Measurements from ENCODE around the gene HS3ST2.
"Not testable (repeated sequence)": the region's sequence is repeated elsewhere in the genome, so short reads cannot be mapped to it uniquely, and the experiment has no call there.

HS3ST2 gene

GRCh38 chr16:22923491-22923890, 109.5 kb downstream of the HS3ST2 start:
- H3K27me3 ChIP-seq (ENCODE audit: control insufficient read depth, insufficient read depth, low read length) = no peaks in the 10 kb centered on the region
- H3K4me3 ChIP-seq (ENCODE audit: low read depth, low read length) = no peak overlapping the region
- no peaks in the 10 kb centered on the region for H3K4me1 ChIP-seq (ENCODE audit: control insufficient read depth, insufficient read depth, low read length)
- no peak overlapping the region for H3K9ac ChIP-seq (ENCODE audit: low read depth, low read length)
- H3K9me3 ChIP-seq (ENCODE audit: control insufficient read depth, insufficient read depth, low read length) = no peaks in the 10 kb centered on the region
- no peaks in the 10 kb centered on the region for H3K36me3 ChIP-seq (ENCODE audit: control insufficient read depth, insufficient read depth, low read length)

GRCh38 chr16:22924492-22924891, 110.5 kb downstream of the HS3ST2 start:
- no peak overlapping the region for H3K9ac ChIP-seq (ENCODE audit: low read depth, low read length)
- H3K4me1 ChIP-seq (ENCODE audit: control insufficient read depth, insufficient read depth, low read length) = no peaks in the 10 kb centered on the region
- H3K4me3 ChIP-seq (ENCODE audit: low read depth, low read length) = no peak overlapping the region
- H3K27me3 ChIP-seq (ENCODE audit: control insufficient read depth, insufficient read depth, low read length) = no peaks in the 10 kb centered on the region
- no peaks in the 10 kb centered on the region for H3K36me3 ChIP-seq (ENCODE audit: control insufficient read depth, insufficient read depth, low read length)
- no peaks in the 10 kb centered on the region for H3K9me3 ChIP-seq (ENCODE audit: control insufficient read depth, insufficient read depth, low read length)

- H3K36me3 ChIP-seq (ENCODE audit: control insufficient read depth, insufficient read depth, low read length) = no peaks in the 10 kb centered on the region
- H3K27me3 ChIP-seq (ENCODE audit: control insufficient read depth, insufficient read depth, low read length) = no peaks in the 10 kb centered on the region
- no peak overlapping the region for H3K9ac ChIP-seq (ENCODE audit: low read depth, low read length)
- H3K4me1 ChIP-seq (ENCODE audit: control insufficient read depth, insufficient read depth, low read length) = no peaks in the 10 kb centered on the region
- no peak overlapping the region for H3K4me3 ChIP-seq (ENCODE audit: low read depth, low read length)
- H3K9me3 ChIP-seq (ENCODE audit: control insufficient read depth, insufficient read depth, low read length) = no peaks in the 10 kb centered on the region
Observed at GRCh38 chr16:22926105-22926751, 112.3 kb downstream of the HS3ST2 start.

- H3K4me1 ChIP-seq (ENCODE audit: control insufficient read depth, insufficient read depth, low read length) = peaks cover 4% of the 10 kb centered on the region
- H3K4me3 ChIP-seq (ENCODE audit: low read depth, low read length) = no peak overlapping the region
- no peaks in the 10 kb centered on the region for H3K36me3 ChIP-seq (ENCODE audit: control insufficient read depth, insufficient read depth, low read length)
- no peak overlapping the region for H3K9ac ChIP-seq (ENCODE audit: low read depth, low read length)
- H3K9me3 ChIP-seq (ENCODE audit: control insufficient read depth, insufficient read depth, low read length) = no peaks in the 10 kb centered on the region
- H3K27me3 ChIP-seq (ENCODE audit: control insufficient read depth, insufficient read depth, low read length) = no peaks in the 10 kb centered on the region
Observed at GRCh38 chr16:22927306-22927705, 113.3 kb downstream of the HS3ST2 start.

GRCh38 chr16:22928882-22929435, 115.0 kb downstream of the HS3ST2 start:
- Histone ChIP-seq H3K4me1 (ENCODE audit: control insufficient read depth, insufficient read depth, low read length) (peaks cover 6% of the 10 kb centered on the region), H3K9me3 (ENCODE audit: control insufficient read depth, insufficient read depth, low read length) (no peaks in the 10 kb centered on the region), H3K36me3 (ENCODE audit: control insufficient read depth, insufficient read depth, low read length) (no peaks in the 10 kb centered on the region), H3K4me3 (ENCODE audit: low read depth, low read length) (no peak overlapping the region), H3K9ac (ENCODE audit: low read depth, low read length) (no peak overlapping the region), H3K27me3 (ENCODE audit: control insufficient read depth, insufficient read depth, low read length) (no peaks in the 10 kb centered on the region)

GRCh38 chr16:22929461-22929860, 115.5 kb downstream of the HS3ST2 start:
- H3K9me3 ChIP-seq (ENCODE audit: control insufficient read depth, insufficient read depth, low read length) = no peaks in the 10 kb centered on the region
- H3K27me3 ChIP-seq (ENCODE audit: control insufficient read depth, insufficient read depth, low read length) = no peaks in the 10 kb centered on the region
- H3K4me3 ChIP-seq (ENCODE audit: low read depth, low read length) = no peak overlapping the region
- H3K36me3 ChIP-seq (ENCODE audit: control insufficient read depth, insufficient read depth, low read length) = no peaks in the 10 kb centered on the region
- H3K4me1 ChIP-seq (ENCODE audit: control insufficient read depth, insufficient read depth, low read length) = peaks cover 6% of the 10 kb centered on the region
- no peak overlapping the region for H3K9ac ChIP-seq (ENCODE audit: low read depth, low read length)

GRCh38 chr16:22932032-22932771, 118.2 kb downstream of the HS3ST2 start:
- Histone ChIP-seq H3K4me1 (ENCODE audit: control insufficient read depth, insufficient read depth, low read length) (peaks cover 6% of the 10 kb centered on the region), H3K9ac (ENCODE audit: low read depth, low read length) (no peak overlapping the region), H3K36me3 (ENCODE audit: control insufficient read depth, insufficient read depth, low read length) (no peaks in the 10 kb centered on the region), H3K27me3 (ENCODE audit: control insufficient read depth, insufficient read depth, low read length) (no peaks in the 10 kb centered on the region), H3K4me3 (ENCODE audit: low read depth, low read length) (no peak overlapping the region), H3K9me3 (ENCODE audit: control insufficient read depth, insufficient read depth, low read length) (no peaks in the 10 kb centered on the region)

GRCh38 chr16:22933173-22933572, 119.2 kb downstream of the HS3ST2 start:
- Histone ChIP-seq H3K36me3 (ENCODE audit: control insufficient read depth, insufficient read depth, low read length) (no peaks in the 10 kb centered on the region), H3K4me1 (ENCODE audit: control insufficient read depth, insufficient read depth, low read length) (peaks cover 6% of the 10 kb centered on the region), H3K9me3 (ENCODE audit: control insufficient read depth, insufficient read depth, low read length) (no peaks in the 10 kb centered on the region), H3K9ac (ENCODE audit: low read depth, low read length) (no peak overlapping the region), H3K4me3 (ENCODE audit: low read depth, low read length) (no peak overlapping the region), H3K27me3 (ENCODE audit: control insufficient read depth, insufficient read depth, low read length) (no peaks in the 10 kb centered on the region)

- H3K36me3 ChIP-seq (ENCODE audit: control insufficient read depth, insufficient read depth, low read length) = no peaks in the 10 kb centered on the region
- no peak overlapping the region for H3K9ac ChIP-seq (ENCODE audit: low read depth, low read length)
- H3K4me1 ChIP-seq (ENCODE audit: control insufficient read depth, insufficient read depth, low read length) = peaks cover 6% of the 10 kb centered on the region
- H3K4me3 ChIP-seq (ENCODE audit: low read depth, low read length) = no peak overlapping the region
- H3K27me3 ChIP-seq (ENCODE audit: control insufficient read depth, insufficient read depth, low read length) = no peaks in the 10 kb centered on the region
- H3K9me3 ChIP-seq (ENCODE audit: control insufficient read depth, insufficient read depth, low read length) = no peaks in the 10 kb centered on the region
Observed at GRCh38 chr16:22934786-22935185, 120.8 kb downstream of the HS3ST2 start.

- H3K4me3 ChIP-seq (ENCODE audit: low read depth, low read length) = no peak overlapping the region
- H3K9ac ChIP-seq (ENCODE audit: low read depth, low read length) = no peak overlapping the region
- peaks cover 3% of the 10 kb centered on the region for H3K4me1 ChIP-seq (ENCODE audit: control insufficient read depth, insufficient read depth, low read length)
- H3K27me3 ChIP-seq (ENCODE audit: control insufficient read depth, insufficient read depth, low read length) = no peaks in the 10 kb centered on the region
- no peaks in the 10 kb centered on the region for H3K9me3 ChIP-seq (ENCODE audit: control insufficient read depth, insufficient read depth, low read length)
- no peaks in the 10 kb centered on the region for H3K36me3 ChIP-seq (ENCODE audit: control insufficient read depth, insufficient read depth, low read length)
Observed at GRCh38 chr16:22937169-22937568, 123.2 kb downstream of the HS3ST2 start.

- Histone ChIP-seq H3K4me1 (ENCODE audit: control insufficient read depth, insufficient read depth, low read length) (no peaks in the 10 kb centered on the region), H3K9ac (ENCODE audit: low read depth, low read length) (no peak overlapping the region), H3K9me3 (ENCODE audit: control insufficient read depth, insufficient read depth, low read length) (no peaks in the 10 kb centered on the region), H3K27me3 (ENCODE audit: control insufficient read depth, insufficient read depth, low read length) (no peaks in the 10 kb centered on the region), H3K36me3 (ENCODE audit: control insufficient read depth, insufficient read depth, low read length) (no peaks in the 10 kb centered on the region), H3K4me3 (ENCODE audit: low read depth, low read length) (no peak overlapping the region)
Observed at GRCh38 chr16:22938647-22939046, 124.7 kb downstream of the HS3ST2 start.

GRCh38 chr16:22939744-22940363, 125.9 kb downstream of the HS3ST2 start:
- not testable (repeated sequence) for H3K9me3 ChIP-seq (ENCODE audit: control insufficient read depth, insufficient read depth, low read length); H3K36me3 ChIP-seq (ENCODE audit: control insufficient read depth, insufficient read depth, low read length); H3K4me3 ChIP-seq (ENCODE audit: low read depth, low read length); H3K9ac ChIP-seq (ENCODE audit: low read depth, low read length); H3K27me3 ChIP-seq (ENCODE audit: control insufficient read depth, insufficient read depth, low read length); H3K4me1 ChIP-seq (ENCODE audit: control insufficient read depth, insufficient read depth, low read length)

Data from iPS-15b (cell line).